OCI-LY1 (cell line): ENCODE results near the gene UCN3.

Experiments
- H2AFZ ChIP-seq: fragments of 200-600 bp; sonication (generic), shearing (Covaris generic); 2 replicates; pipeline ENCODE4 v1.6.0; 2014; ENCODE audit warnings: antibody characterized with exemption, mild to moderate bottlenecking, low read length
- H3F3A ChIP-seq: fragments of 200-600 bp; sonication (generic), shearing (Covaris generic); 2 replicates; pipeline ENCODE4 v1.6.0; 2014; ENCODE audit warnings: mild to moderate bottlenecking, antibody characterized with exemption, low read length, moderate library complexity; ENCODE audit not compliant: insufficient read depth
- H3K27ac ChIP-seq: fragments of 200-600 bp; sonication (generic); 2 replicates; pipeline ENCODE4 v1.5.1; 2014; ENCODE audit warnings: low read length, mixed run types, mild to moderate bottlenecking, low read depth; ENCODE audit not compliant: poor library complexity, severe bottlenecking
- H3K27me3 ChIP-seq: fragments of 200-600 bp; sonication (generic); 2 replicates; pipeline ENCODE4 v1.6.0; 2014; ENCODE audit warnings: antibody characterized with exemption, mild to moderate bottlenecking, low read length, moderate library complexity; ENCODE audit not compliant: insufficient read depth
- H3K36me3 ChIP-seq: fragments of 200-600 bp; sonication (generic); 2 replicates; pipeline ENCODE4 v1.6.1; 2014; ENCODE audit warnings: mild to moderate bottlenecking, antibody characterized with exemption, low read length, moderate library complexity, mixed read lengths; ENCODE audit not compliant: insufficient read depth
- H3K4me1 ChIP-seq: fragments of 200-600 bp; sonication (generic); 2 replicates; pipeline ENCODE4 v1.5.1; 2014; ENCODE audit warnings: mild to moderate bottlenecking, low read length, moderate library complexity; ENCODE audit not compliant: insufficient read depth, severe bottlenecking
- H3K4me2 ChIP-seq: fragments of 200-600 bp; sonication (generic), shearing (Covaris generic); 2 replicates; pipeline ENCODE4 v1.6.1; 2014; ENCODE audit warnings: low read length
- H3K4me3 ChIP-seq: fragments of 200-600 bp; sonication (generic); 2 replicates; pipeline ENCODE4 v1.5.1; 2014; ENCODE audit warnings: low read length, low read depth, mild to moderate bottlenecking, mixed read lengths; ENCODE audit not compliant: poor library complexity, severe bottlenecking
- H3K79me2 ChIP-seq: fragments of 200-600 bp; shearing (Covaris generic); 2 replicates; pipeline ENCODE4 v1.6.1; 2016; ENCODE audit warnings: mixed run types, low read length, mixed read lengths; ENCODE audit not compliant: insufficient read depth
- H3K9ac ChIP-seq: fragments of 200-600 bp; sonication (generic), shearing (Covaris generic); 2 replicates; pipeline ENCODE4 v1.6.1; 2014; ENCODE audit warnings: mild to moderate bottlenecking, low read length, mixed read lengths
- H3K9me2 ChIP-seq: fragments of 200-600 bp; sonication (generic), shearing (Covaris generic); 2 replicates; pipeline ENCODE4 v1.6.1; 2014; ENCODE audit warnings: low read depth, mild to moderate bottlenecking, low read length, mixed read lengths
- H3K9me3 ChIP-seq: fragments of 200-600 bp; shearing (Covaris generic); 2 replicates; pipeline ENCODE4 v1.6.1; 2014; ENCODE audit warnings: low read length, mixed read lengths
- H4K20me1 ChIP-seq: fragments of 200-600 bp; sonication (generic), shearing (Covaris generic); 2 replicates; pipeline ENCODE4 v1.6.0; 2016; ENCODE audit warnings: mild to moderate bottlenecking, low read length; ENCODE audit not compliant: insufficient read depth
- EZH2 ChIP-seq: fragments of 200-600 bp; sonication (generic), shearing (Covaris generic); IDR thresholded peaks from 2 replicates; pipeline ENCODE4 v1.8.0; 2017; ENCODE audit warnings: borderline replicate concordance, mixed run types, mild to moderate bottlenecking, antibody characterized with exemption, low read length, moderate library complexity, mixed read lengths
- TF ChIP-seq, protein P1 (sequence below): fragments of 200-600 bp; sonication (generic), shearing (Covaris generic); IDR thresholded peaks from 2 replicates; pipeline ENCODE4 v1.5.1; 2017; ENCODE audit warnings: mild to moderate bottlenecking, antibody characterized with exemption, low read length, moderate library complexity, mixed read lengths

UCN3 gene

DNA sequence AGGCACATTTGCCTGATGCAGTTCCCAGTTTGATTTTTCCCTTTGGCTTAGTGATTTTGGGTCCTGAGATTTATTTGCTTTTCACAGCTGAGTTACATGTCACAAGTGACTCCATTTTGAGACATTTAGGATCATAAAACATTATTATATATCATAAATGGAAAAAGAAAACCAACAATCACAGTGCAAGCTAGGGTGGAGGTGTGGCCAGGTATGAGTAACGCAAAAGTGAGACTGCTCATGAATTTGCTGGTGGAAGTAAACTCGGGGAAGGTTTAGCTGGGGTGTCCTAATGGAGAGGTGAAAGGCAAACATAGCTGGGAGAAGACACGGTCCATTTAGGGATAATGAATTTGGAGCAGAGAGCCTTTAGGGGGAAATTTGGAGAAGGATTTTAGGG, 21.7 kb upstream of the UCN3 start:
- no peaks in the 10 kb centered on the region for H3K27me3 ChIP-seq
- no peaks in the 10 kb centered on the region for H3K9me3 ChIP-seq
- H3K4me1 ChIP-seq: no peaks in the 10 kb centered on the region
- H3K9ac ChIP-seq: no peak overlapping the region
- H4K20me1 ChIP-seq: no peaks in the 10 kb centered on the region
- H3F3A ChIP-seq: no peaks in the 10 kb centered on the region
- H3K27ac ChIP-seq: no peak overlapping the region
- H3K4me3 ChIP-seq: no peak overlapping the region
- no peaks in the 10 kb centered on the region for H3K9me2 ChIP-seq
- TF ChIP-seq, protein P1, sequence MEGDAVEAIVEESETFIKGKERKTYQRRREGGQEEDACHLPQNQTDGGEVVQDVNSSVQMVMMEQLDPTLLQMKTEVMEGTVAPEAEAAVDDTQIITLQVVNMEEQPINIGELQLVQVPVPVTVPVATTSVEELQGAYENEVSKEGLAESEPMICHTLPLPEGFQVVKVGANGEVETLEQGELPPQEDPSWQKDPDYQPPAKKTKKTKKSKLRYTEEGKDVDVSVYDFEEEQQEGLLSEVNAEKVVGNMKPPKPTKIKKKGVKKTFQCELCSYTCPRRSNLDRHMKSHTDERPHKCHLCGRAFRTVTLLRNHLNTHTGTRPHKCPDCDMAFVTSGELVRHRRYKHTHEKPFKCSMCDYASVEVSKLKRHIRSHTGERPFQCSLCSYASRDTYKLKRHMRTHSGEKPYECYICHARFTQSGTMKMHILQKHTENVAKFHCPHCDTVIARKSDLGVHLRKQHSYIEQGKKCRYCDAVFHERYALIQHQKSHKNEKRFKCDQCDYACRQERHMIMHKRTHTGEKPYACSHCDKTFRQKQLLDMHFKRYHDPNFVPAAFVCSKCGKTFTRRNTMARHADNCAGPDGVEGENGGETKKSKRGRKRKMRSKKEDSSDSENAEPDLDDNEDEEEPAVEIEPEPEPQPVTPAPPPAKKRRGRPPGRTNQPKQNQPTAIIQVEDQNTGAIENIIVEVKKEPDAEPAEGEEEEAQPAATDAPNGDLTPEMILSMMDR: no peak
- no peak for TF ChIP-seq EZH2
- no peak overlapping the region for H3K4me2 ChIP-seq
- H3K36me3 ChIP-seq: no peaks in the 10 kb centered on the region
- H3K79me2 ChIP-seq: no peaks in the 10 kb centered on the region
- H2AFZ ChIP-seq: no peak overlapping the region

DNA sequence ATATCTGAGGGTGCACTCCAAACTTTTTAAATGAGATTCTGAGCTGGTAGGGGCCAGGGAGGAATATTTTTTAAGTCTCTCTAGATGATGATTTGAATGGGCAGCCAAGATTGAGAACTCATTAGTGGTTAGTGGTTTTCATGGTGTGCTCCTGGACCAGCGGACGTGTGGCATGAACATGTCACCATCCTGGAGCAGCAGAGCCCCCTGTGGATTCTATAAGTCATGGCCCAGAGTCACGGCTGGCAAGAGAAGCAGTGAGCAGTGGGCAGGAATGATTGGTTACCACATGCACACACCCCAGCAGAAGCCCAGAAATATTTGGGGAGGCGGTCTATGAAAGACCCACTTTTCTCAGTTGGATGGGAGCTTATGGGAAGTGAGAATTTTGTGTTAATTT, 21.2 kb upstream of the UCN3 start:
- no peaks in the 10 kb centered on the region for H3K27me3 ChIP-seq
- no peaks in the 10 kb centered on the region for H3K9me2 ChIP-seq
- no peak overlapping the region for H2AFZ ChIP-seq
- H3K9me3 ChIP-seq: no peaks in the 10 kb centered on the region
- H3K4me1 ChIP-seq: no peaks in the 10 kb centered on the region
- H3K4me3 ChIP-seq: no peak overlapping the region
- no peak overlapping the region for H3K27ac ChIP-seq
- H3K79me2 ChIP-seq: no peaks in the 10 kb centered on the region
- TF ChIP-seq, protein P1: no peak
- no peak for TF ChIP-seq EZH2
- H3K9ac ChIP-seq: no peak overlapping the region
- H3K4me2 ChIP-seq: no peak overlapping the region
- no peaks in the 10 kb centered on the region for H3F3A ChIP-seq
- no peaks in the 10 kb centered on the region for H4K20me1 ChIP-seq
- H3K36me3 ChIP-seq: no peaks in the 10 kb centered on the region

DNA sequence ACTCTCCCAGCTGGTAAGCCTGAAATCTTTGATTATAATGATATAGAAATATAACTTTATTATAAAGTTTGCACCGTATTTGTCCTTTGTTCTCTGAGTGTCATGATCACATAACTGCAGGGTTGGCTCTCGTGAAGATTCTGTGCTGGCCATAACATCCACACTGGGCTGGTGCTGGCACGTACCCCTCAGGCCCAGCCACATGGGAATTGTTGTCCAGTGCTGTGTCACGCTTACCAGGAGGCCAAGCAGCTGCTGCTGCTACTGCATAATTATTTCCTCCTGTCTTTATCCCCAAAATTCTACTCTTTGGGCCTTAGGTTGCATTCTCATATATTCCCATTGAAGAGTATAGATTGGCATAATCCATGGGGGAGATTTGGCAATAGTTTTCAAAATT, 20.8 kb upstream of the UCN3 start:
- H3K4me1 ChIP-seq: no peaks in the 10 kb centered on the region
- H3F3A ChIP-seq: no peaks in the 10 kb centered on the region
- H3K36me3 ChIP-seq: no peaks in the 10 kb centered on the region
- H2AFZ ChIP-seq: no peak overlapping the region
- H3K9me3 ChIP-seq: no peaks in the 10 kb centered on the region
- H3K9ac ChIP-seq: no peak overlapping the region
- H4K20me1 ChIP-seq: no peaks in the 10 kb centered on the region
- no peaks in the 10 kb centered on the region for H3K27me3 ChIP-seq
- no peak for TF ChIP-seq EZH2
- TF ChIP-seq, protein P1: no peak
- no peak overlapping the region for H3K4me2 ChIP-seq
- no peak overlapping the region for H3K4me3 ChIP-seq
- H3K79me2 ChIP-seq: no peaks in the 10 kb centered on the region
- no peak overlapping the region for H3K27ac ChIP-seq
- no peaks in the 10 kb centered on the region for H3K9me2 ChIP-seq
